Activated T-helper 17 cell treated with anti-CD3 and anti-CD28 coated beads, Interleukin-2, amount 50 U/mL, for 72 hours (primary cell): ENCODE measurements around the gene TMPRSS4. TPM values are rescaled to one million over a fixed set of nuclear protein-coding genes. Genes with fewer than 3 reads are reported as not detected.
"Not testable (repeated sequence)": the region's sequence is repeated elsewhere in the genome, so short reads cannot be mapped to it uniquely, and the experiment has no call there.

Experiments used
- ATAC-seq: fragments of 150-1000 bp; cut with Tn5 transposase; replicated peaks from 2 replicates; pipeline ENCODE4 v1.10.0; 2021; ENCODE audit warnings: mild to moderate bottlenecking, moderate library complexity
- H3K27ac Mint-ChIP-seq: one replicate; pipeline ENCODE4 v1.8.0; 2022; ENCODE audit warnings: mixed read lengths
- H3K27me3 Mint-ChIP-seq: one replicate; pipeline ENCODE4 v1.8.0; 2022; ENCODE audit warnings: mixed read lengths
- H3K36me3 Mint-ChIP-seq: one replicate; pipeline ENCODE4 v1.8.0; 2022; ENCODE audit warnings: low read depth, mild to moderate bottlenecking, mixed read lengths
- H3K4me1 Mint-ChIP-seq: one replicate; pipeline ENCODE4 v1.8.0; 2022; ENCODE audit warnings: mixed read lengths
- H3K4me3 Mint-ChIP-seq: one replicate; pipeline ENCODE4 v1.8.0; 2022; ENCODE audit warnings: mild to moderate bottlenecking, mixed read lengths
- H3K9me3 Mint-ChIP-seq: one replicate; pipeline ENCODE4 v1.8.0; 2022; ENCODE audit warnings: mixed read lengths
- total RNA-seq, 2 donors: library from RNA; stranded (reverse); gene quantifications; one replicate each; pipeline ENCODE4 v1.2.3, GENCODE V29; 2022

TMPRSS4 gene
- total RNA-seq, 2 donors from 2014 or later = 0.11 TPM; not detected in 1

GRCh38 chr11:118062181-118062580 lies 14.7 kb upstream of the TMPRSS4 start:
- ATAC-seq, H3K9me3 Mint-ChIP-seq: not testable (repeated sequence)

GRCh38 chr11:118062631-118063030 lies 14.2 kb upstream of the TMPRSS4 start:
- H3K27me3 Mint-ChIP-seq, H3K9me3 Mint-ChIP-seq, ATAC-seq, H3K27ac Mint-ChIP-seq, H3K4me3 Mint-ChIP-seq, H3K4me1 Mint-ChIP-seq, H3K36me3 Mint-ChIP-seq: not testable (repeated sequence)

More at GRCh38 chr11:118062181-118062580, 14.7 kb upstream of the TMPRSS4 start:
- H3K4me3 Mint-ChIP-seq, H3K27ac Mint-ChIP-seq, H3K4me1 Mint-ChIP-seq, H3K36me3 Mint-ChIP-seq: not testable (repeated sequence)
- H3K27me3 Mint-ChIP-seq = peaks cover 12% of the 10 kb centered on the region

- H3K4me3 Mint-ChIP-seq = no peak overlapping the region
- no peaks in the 10 kb centered on the region for H3K9me3 Mint-ChIP-seq
- no peak overlapping the region for H3K27ac Mint-ChIP-seq
- H3K36me3 Mint-ChIP-seq = no peaks in the 10 kb centered on the region
- peaks cover 9% of the 10 kb centered on the region for H3K27me3 Mint-ChIP-seq
- no peak for ATAC-seq
- H3K4me1 Mint-ChIP-seq = peaks cover 6% of the 10 kb centered on the region
These were observed 11.9 kb upstream of the TMPRSS4 start for GRCh38 chr11:118064956-118065355.

GRCh38 chr11:118065384-118065783 lies 11.5 kb upstream of the TMPRSS4 start:
- Mint-ChIP-seq H3K4me3 (no peak overlapping the region), H3K4me1 (peaks cover 6% of the 10 kb centered on the region)
- no peak for ATAC-seq

GRCh38 chr11:118067006-118067405 lies 9.9 kb upstream of the TMPRSS4 start:
- Mint-ChIP-seq H3K27ac (no peak overlapping the region), H3K9me3 (no peaks in the 10 kb centered on the region), H3K27me3 (peaks cover 9% of the 10 kb centered on the region), H3K4me3 (no peak overlapping the region), H3K4me1 (peaks cover 6% of the 10 kb centered on the region), H3K36me3 (no peaks in the 10 kb centered on the region)
- no peak for ATAC-seq

More at GRCh38 chr11:118065384-118065783, 11.5 kb upstream of the TMPRSS4 start:
- Mint-ChIP-seq H3K36me3 (no peaks in the 10 kb centered on the region), H3K9me3 (no peaks in the 10 kb centered on the region), H3K27ac (no peak overlapping the region), H3K27me3 (peaks cover 9% of the 10 kb centered on the region)

- H3K9me3 Mint-ChIP-seq = no peaks in the 10 kb centered on the region
- no peak for ATAC-seq
- no peak overlapping the region for H3K4me3 Mint-ChIP-seq
- H3K27ac Mint-ChIP-seq = no peak overlapping the region
- peaks cover 6% of the 10 kb centered on the region for H3K4me1 Mint-ChIP-seq
- H3K36me3 Mint-ChIP-seq = no peaks in the 10 kb centered on the region
- H3K27me3 Mint-ChIP-seq = peaks cover 9% of the 10 kb centered on the region
These were observed 8.5 kb upstream of the TMPRSS4 start for GRCh38 chr11:118068206-118068944.

GRCh38 chr11:118068945-118069612 lies 7.8 kb upstream of the TMPRSS4 start:
- Mint-ChIP-seq H3K36me3 (no peaks in the 10 kb centered on the region), H3K27ac (no peak overlapping the region), H3K27me3 (peaks cover 9% of the 10 kb centered on the region), H3K4me1 (peaks cover 6% of the 10 kb centered on the region), H3K4me3 (no peak overlapping the region), H3K9me3 (no peaks in the 10 kb centered on the region)
- no peak for ATAC-seq

- Mint-ChIP-seq H3K4me3 (no peak overlapping the region), H3K9me3 (no peaks in the 10 kb centered on the region), H3K4me1 (no peaks in the 10 kb centered on the region), H3K27ac (no peak overlapping the region), H3K27me3 (peaks cover 3% of the 10 kb centered on the region), H3K36me3 (no peaks in the 10 kb centered on the region)
- ATAC-seq = no peak
These were observed 5.4 kb upstream of the TMPRSS4 start for GRCh38 chr11:118071416-118072030.

GRCh38 chr11:118073554-118073953 lies 3.3 kb upstream of the TMPRSS4 start:
- H3K27me3 Mint-ChIP-seq = peaks cover 3% of the 10 kb centered on the region
- peak overlapping the region; percentile 1 for H3K27ac Mint-ChIP-seq
- H3K9me3 Mint-ChIP-seq = no peaks in the 10 kb centered on the region
- H3K36me3 Mint-ChIP-seq = no peaks in the 10 kb centered on the region
- no peak for ATAC-seq
- H3K4me3 Mint-ChIP-seq = no peak overlapping the region
- H3K4me1 Mint-ChIP-seq = no peaks in the 10 kb centered on the region

- Mint-ChIP-seq H3K36me3 (no peaks in the 10 kb centered on the region), H3K9me3 (no peaks in the 10 kb centered on the region), H3K27me3 (no peaks in the 10 kb centered on the region), H3K27ac (peak overlapping the region; percentile 1), H3K4me3 (no peak overlapping the region), H3K4me1 (no peaks in the 10 kb centered on the region)
- no peak for ATAC-seq
These were observed 2.7 kb upstream of the TMPRSS4 start for GRCh38 chr11:118074091-118074685.

GRCh38 chr11:118074785-118075184 lies 2.1 kb upstream of the TMPRSS4 start:
- H3K27ac Mint-ChIP-seq = no peak overlapping the region
- no peak overlapping the region for H3K4me3 Mint-ChIP-seq
- no peaks in the 10 kb centered on the region for H3K4me1 Mint-ChIP-seq
- ATAC-seq = no peak
- H3K36me3 Mint-ChIP-seq = no peaks in the 10 kb centered on the region
- no peaks in the 10 kb centered on the region for H3K27me3 Mint-ChIP-seq
- H3K9me3 Mint-ChIP-seq = no peaks in the 10 kb centered on the region

GRCh38 chr11:118078911-118079411 lies 2.1 kb downstream of the TMPRSS4 start:
- Mint-ChIP-seq H3K4me1 (no peaks in the 10 kb centered on the region), H3K27me3 (peaks cover 6% of the 10 kb centered on the region), H3K27ac (no peak overlapping the region), H3K4me3 (no peak overlapping the region), H3K9me3 (no peaks in the 10 kb centered on the region), H3K36me3 (no peaks in the 10 kb centered on the region)
- no peak for ATAC-seq

- no peaks in the 10 kb centered on the region for H3K9me3 Mint-ChIP-seq
These were observed 2.6 kb downstream of the TMPRSS4 start for GRCh38 chr11:118079491-118079890.

GRCh38 chr11:118080296-118080695 lies 3.4 kb downstream of the TMPRSS4 start:
- Mint-ChIP-seq H3K27me3 (peaks cover 6% of the 10 kb centered on the region), H3K4me3 (no peak overlapping the region), H3K36me3 (no peaks in the 10 kb centered on the region), H3K9me3 (no peaks in the 10 kb centered on the region), H3K4me1 (no peaks in the 10 kb centered on the region), H3K27ac (no peak overlapping the region)
- no peak for ATAC-seq

More at GRCh38 chr11:118079491-118079890, 2.6 kb downstream of the TMPRSS4 start:
- Mint-ChIP-seq H3K4me1 (no peaks in the 10 kb centered on the region), H3K27me3 (peaks cover 6% of the 10 kb centered on the region), H3K27ac (no peak overlapping the region), H3K36me3 (no peaks in the 10 kb centered on the region), H3K4me3 (no peak overlapping the region)
- ATAC-seq = peak; percentile 26
